ENCODE measurements around the gene LSP1. TPM values are rescaled to one million over a fixed set of nuclear protein-coding genes. Genes with fewer than 3 reads are reported as not detected.

The LSP1 gene
- total and polyA plus RNA-seq, 2 donors (not counting 1 experiment from before 2014, with no cell fraction given) = 0.19 to 1.8 TPM

DNA sequence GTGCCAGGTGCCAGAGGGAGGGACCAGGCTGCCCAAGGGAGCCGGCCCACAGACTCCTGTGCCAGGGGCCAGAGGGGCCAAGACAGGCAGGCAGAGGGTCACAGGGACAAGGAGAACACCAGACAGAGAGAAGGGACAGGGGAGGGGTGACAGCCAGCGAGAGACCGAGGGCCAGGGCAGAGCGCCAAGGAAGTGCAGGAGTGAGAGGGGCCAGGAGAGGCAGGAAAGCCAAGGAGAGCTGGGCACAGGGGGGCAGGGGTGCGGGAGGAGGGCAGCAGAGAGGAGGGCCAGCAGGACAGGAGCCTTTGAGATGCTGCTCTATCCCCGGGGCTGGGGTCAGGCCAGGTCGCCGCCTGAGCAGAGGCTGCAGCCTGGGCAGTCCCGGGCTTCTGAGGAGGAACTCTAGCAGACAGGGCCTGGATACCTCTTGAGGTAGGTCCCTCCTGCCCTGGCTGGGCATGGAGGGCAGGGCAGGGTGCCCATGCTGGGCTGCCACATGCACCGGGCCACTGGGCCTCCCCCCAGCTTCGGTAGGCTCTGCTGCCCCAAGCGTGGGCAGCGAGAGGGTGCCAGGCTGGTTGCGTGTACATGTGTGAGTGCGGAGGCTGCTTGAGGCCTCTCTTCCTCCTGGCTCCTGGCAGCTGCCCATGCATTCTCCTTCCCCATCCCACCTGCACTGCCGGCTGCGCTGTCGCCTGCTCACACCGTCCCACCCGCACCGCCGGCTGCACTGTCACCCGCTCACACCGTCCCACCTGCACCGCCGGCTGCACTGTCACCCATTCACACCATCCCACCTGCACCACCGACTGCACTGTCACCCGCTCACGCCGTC lies 12.2 kb downstream of the LSP1 start:
- no peak for TF ChIP-seq EZH2 (IDR thresholded peaks at IDR 0.05; ENCODE audit: low read length, missing control alignments)
- TF ChIP-seq, protein P1, sequence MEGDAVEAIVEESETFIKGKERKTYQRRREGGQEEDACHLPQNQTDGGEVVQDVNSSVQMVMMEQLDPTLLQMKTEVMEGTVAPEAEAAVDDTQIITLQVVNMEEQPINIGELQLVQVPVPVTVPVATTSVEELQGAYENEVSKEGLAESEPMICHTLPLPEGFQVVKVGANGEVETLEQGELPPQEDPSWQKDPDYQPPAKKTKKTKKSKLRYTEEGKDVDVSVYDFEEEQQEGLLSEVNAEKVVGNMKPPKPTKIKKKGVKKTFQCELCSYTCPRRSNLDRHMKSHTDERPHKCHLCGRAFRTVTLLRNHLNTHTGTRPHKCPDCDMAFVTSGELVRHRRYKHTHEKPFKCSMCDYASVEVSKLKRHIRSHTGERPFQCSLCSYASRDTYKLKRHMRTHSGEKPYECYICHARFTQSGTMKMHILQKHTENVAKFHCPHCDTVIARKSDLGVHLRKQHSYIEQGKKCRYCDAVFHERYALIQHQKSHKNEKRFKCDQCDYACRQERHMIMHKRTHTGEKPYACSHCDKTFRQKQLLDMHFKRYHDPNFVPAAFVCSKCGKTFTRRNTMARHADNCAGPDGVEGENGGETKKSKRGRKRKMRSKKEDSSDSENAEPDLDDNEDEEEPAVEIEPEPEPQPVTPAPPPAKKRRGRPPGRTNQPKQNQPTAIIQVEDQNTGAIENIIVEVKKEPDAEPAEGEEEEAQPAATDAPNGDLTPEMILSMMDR (conservative IDR thresholded peaks at IDR 0.05 in 1 of 2, IDR thresholded peaks at IDR 0.05 in 1 of 2; ENCODE audit: low read depth in 1 of 2, low read length in 2 of 2) = no peak
- Histone ChIP-seq H3K4me1 (ENCODE audit: control insufficient read depth, extremely low read depth, insufficient read depth, low read length) (peaks cover 9% of the 10 kb centered on the region), H3K9ac (ENCODE audit: insufficient read depth, low read length) (no peak overlapping the region), H4K20me1 (ENCODE audit: control insufficient read depth, extremely low read depth, insufficient read depth, low read length) (no peaks in the 10 kb centered on the region), H3K4me2 (ENCODE audit: extremely low read depth, insufficient read depth, low read length) (no peak overlapping the region), H2AFZ (ENCODE audit: low read length) (no peak overlapping the region), H3K79me2 (ENCODE audit: control insufficient read depth, insufficient read depth, low read length) (no peaks in the 10 kb centered on the region), H3K4me3 (replicated peaks in 1 of 4; ENCODE audit: control extremely low read depth in 1 of 4, insufficient read depth in 1 of 4, low read depth in 3 of 4, low read length in 4 of 4) (peak overlapping the region in 1 of 4 experiments; percentile 7), H3K36me3 (ENCODE audit: control insufficient read depth, insufficient read depth, low read length) (no peaks in the 10 kb centered on the region), H3K27me3 (ENCODE audit: control insufficient read depth, insufficient read depth, low read length) (peaks cover 10% of the 10 kb centered on the region), H3K9me3 (ENCODE audit: control insufficient read depth, insufficient read depth, low read depth, low read length) (no peaks in the 10 kb centered on the region), H3K27ac (ENCODE audit: insufficient read depth, low read length) (no peak overlapping the region)
- DNase-seq (ENCODE audit: low read depth in 2 of 2) = no peak

DNA sequence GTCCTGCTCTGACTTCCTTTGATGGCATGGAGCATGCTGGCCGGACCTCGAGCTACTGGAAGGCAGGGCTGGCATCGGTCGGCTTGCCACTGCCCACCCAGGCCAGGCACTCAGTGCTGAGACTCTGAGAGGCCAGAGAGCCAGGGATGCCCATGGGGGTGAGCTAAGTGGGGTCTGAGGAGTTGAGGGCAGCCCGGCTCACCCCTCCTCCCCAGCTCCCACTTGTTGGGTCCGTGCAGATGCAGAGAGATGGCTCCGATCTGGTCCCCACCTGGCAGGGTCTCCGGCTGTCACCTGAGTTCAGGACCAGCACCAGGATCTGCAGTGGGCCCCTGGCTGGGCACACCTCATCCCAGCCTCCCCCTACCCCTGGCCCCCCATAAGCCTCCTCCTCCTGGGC lies 13.3 kb downstream of the LSP1 start:
- TF ChIP-seq, protein P1 (conservative IDR thresholded peaks at IDR 0.05 in 1 of 2, IDR thresholded peaks at IDR 0.05 in 1 of 2; ENCODE audit: low read depth in 1 of 2, low read length in 2 of 2) = no peak
- no peak for TF ChIP-seq EZH2 (IDR thresholded peaks at IDR 0.05; ENCODE audit: low read length, missing control alignments)
- H3K4me2 ChIP-seq (ENCODE audit: extremely low read depth, insufficient read depth, low read length) = no peak overlapping the region
- H3K36me3 ChIP-seq (ENCODE audit: control insufficient read depth, insufficient read depth, low read length) = no peaks in the 10 kb centered on the region
- no peak for DNase-seq (ENCODE audit: low read depth in 2 of 2)
- no peak overlapping the region for H3K9ac ChIP-seq (ENCODE audit: insufficient read depth, low read length)
- no peak overlapping the region for H3K4me3 ChIP-seq (replicated peaks in 1 of 4; ENCODE audit: control extremely low read depth in 1 of 4, insufficient read depth in 1 of 4, low read depth in 3 of 4, low read length in 4 of 4)
- H3K27me3 ChIP-seq (ENCODE audit: control insufficient read depth, insufficient read depth, low read length) = peaks cover 14% of the 10 kb centered on the region
- no peak overlapping the region for H2AFZ ChIP-seq (ENCODE audit: low read length)
- H3K4me1 ChIP-seq (ENCODE audit: control insufficient read depth, extremely low read depth, insufficient read depth, low read length) = peaks cover 9% of the 10 kb centered on the region
- no peaks in the 10 kb centered on the region for H3K79me2 ChIP-seq (ENCODE audit: control insufficient read depth, insufficient read depth, low read length)
- H3K27ac ChIP-seq (ENCODE audit: insufficient read depth, low read length) = no peak overlapping the region
- H4K20me1 ChIP-seq (ENCODE audit: control insufficient read depth, extremely low read depth, insufficient read depth, low read length) = no peaks in the 10 kb centered on the region
- H3K9me3 ChIP-seq (ENCODE audit: control insufficient read depth, insufficient read depth, low read depth, low read length) = no peaks in the 10 kb centered on the region

DNA sequence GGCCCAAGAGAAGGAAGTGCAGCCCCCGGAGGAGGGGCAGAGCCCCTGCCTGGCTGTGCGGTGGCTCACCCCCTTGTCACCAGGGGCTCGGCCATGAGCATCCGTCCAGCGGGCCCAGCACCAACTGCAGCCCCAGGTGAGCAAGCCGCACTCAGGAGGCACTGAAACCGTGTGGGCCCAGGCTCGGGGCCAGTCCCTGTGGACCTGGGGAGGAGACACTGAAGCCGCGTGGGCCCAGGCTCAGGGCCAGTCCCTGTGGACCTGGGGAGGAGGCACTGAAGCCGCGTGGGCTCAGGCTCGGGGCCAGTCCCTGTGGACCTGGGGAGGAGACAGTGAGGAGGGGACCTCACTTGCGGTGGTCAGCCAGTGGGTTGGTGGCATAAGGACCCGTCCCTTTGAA lies 13.9 kb downstream of the LSP1 start:
- Histone ChIP-seq H3K27ac (ENCODE audit: insufficient read depth, low read length) (no peak overlapping the region), H3K4me3 (replicated peaks in 1 of 4; ENCODE audit: control extremely low read depth in 1 of 4, insufficient read depth in 1 of 4, low read depth in 3 of 4, low read length in 4 of 4) (no peak overlapping the region), H3K4me1 (ENCODE audit: control insufficient read depth, extremely low read depth, insufficient read depth, low read length) (peaks cover 9% of the 10 kb centered on the region), H3K4me2 (ENCODE audit: extremely low read depth, insufficient read depth, low read length) (no peak overlapping the region), H2AFZ (ENCODE audit: low read length) (no peak overlapping the region), H3K9me3 (ENCODE audit: control insufficient read depth, insufficient read depth, low read depth, low read length) (no peaks in the 10 kb centered on the region), H4K20me1 (ENCODE audit: control insufficient read depth, extremely low read depth, insufficient read depth, low read length) (no peaks in the 10 kb centered on the region), H3K27me3 (ENCODE audit: control insufficient read depth, insufficient read depth, low read length) (peaks cover 15% of the 10 kb centered on the region), H3K9ac (ENCODE audit: insufficient read depth, low read length) (no peak overlapping the region), H3K36me3 (ENCODE audit: control insufficient read depth, insufficient read depth, low read length) (no peaks in the 10 kb centered on the region), H3K79me2 (ENCODE audit: control insufficient read depth, insufficient read depth, low read length) (no peaks in the 10 kb centered on the region)
- TF ChIP-seq EZH2 (IDR thresholded peaks at IDR 0.05; ENCODE audit: low read length, missing control alignments) = no peak
- TF ChIP-seq, protein P1 (conservative IDR thresholded peaks at IDR 0.05 in 1 of 2, IDR thresholded peaks at IDR 0.05 in 1 of 2; ENCODE audit: low read depth in 1 of 2, low read length in 2 of 2) = no peak
- no peak for DNase-seq (ENCODE audit: low read depth in 2 of 2)

Data from fibroblast of lung (primary cell).